CD4-positive, alpha-beta T cell treated with Interleukin-6 for 4 hours (primary cell): ENCODE results near the gene NLGN1.

ENCODE experiments used
- DNase-seq: peaks from one replicate; pipeline ENCODE4 v3.0.0-alpha.2; 2020; ENCODE audit warnings: mixed read lengths

The NLGN1 gene

GRCh38 chr3:173921732-173922131 lies 524.2 kb downstream of the NLGN1 start:
- no peak for DNase-seq

- no peak for DNase-seq
These were observed 525.7 kb downstream of the NLGN1 start for GRCh38 chr3:173923204-173923603.

- DNase-seq = no peak
These were observed 532.7 kb downstream of the NLGN1 start for GRCh38 chr3:173930251-173930650.

- no peak for DNase-seq
These were observed 535.1 kb downstream of the NLGN1 start for GRCh38 chr3:173932624-173933023.

GRCh38 chr3:173933113-173933512 lies 535.6 kb downstream of the NLGN1 start:
- DNase-seq = no peak

- DNase-seq = no peak
These were observed 538.8 kb downstream of the NLGN1 start for GRCh38 chr3:173936316-173936715.

GRCh38 chr3:173938159-173938558 lies 540.6 kb downstream of the NLGN1 start:
- no peak for DNase-seq

GRCh38 chr3:173938616-173939015 lies 541.1 kb downstream of the NLGN1 start:
- no peak for DNase-seq

- DNase-seq = no peak
These were observed 541.8 kb downstream of the NLGN1 start for GRCh38 chr3:173939331-173939730.

- DNase-seq = no peak
These were observed 545.7 kb downstream of the NLGN1 start for GRCh38 chr3:173943264-173943663.

GRCh38 chr3:173945170-173945569 lies 547.6 kb downstream of the NLGN1 start:
- DNase-seq = no peak

- DNase-seq = no peak
These were observed 548.3 kb downstream of the NLGN1 start for GRCh38 chr3:173945806-173946205.

GRCh38 chr3:173954647-173955046 lies 557.1 kb downstream of the NLGN1 start:
- no peak for DNase-seq

GRCh38 chr3:173957646-173958045 lies 560.1 kb downstream of the NLGN1 start:
- no peak for DNase-seq

GRCh38 chr3:173958805-173959204 lies 561.3 kb downstream of the NLGN1 start:
- no peak for DNase-seq

- DNase-seq = no peak
These were observed 572.7 kb downstream of the NLGN1 start for GRCh38 chr3:173970281-173970680.

GRCh38 chr3:173976281-173976680 lies 578.7 kb downstream of the NLGN1 start:
- DNase-seq = no peak

- no peak for DNase-seq
These were observed 580.2 kb downstream of the NLGN1 start for GRCh38 chr3:173977747-173978146.

- DNase-seq = no peak
These were observed 585.8 kb downstream of the NLGN1 start for GRCh38 chr3:173983343-173983742.

- DNase-seq = no peak
These were observed 589.4 kb downstream of the NLGN1 start for GRCh38 chr3:173986861-173987410.

- DNase-seq = no peak
These were observed 591.4 kb downstream of the NLGN1 start for GRCh38 chr3:173988909-173989308.

- DNase-seq = no peak
These were observed 594.9 kb downstream of the NLGN1 start for GRCh38 chr3:173992416-173992815.

- no peak for DNase-seq
These were observed 595.8 kb downstream of the NLGN1 start for GRCh38 chr3:173993299-173993698.

GRCh38 chr3:174000675-174001074 lies 603.1 kb downstream of the NLGN1 start:
- no peak for DNase-seq

- DNase-seq = no peak
These were observed 605.0 kb downstream of the NLGN1 start for GRCh38 chr3:174002543-174002942.

- no peak for DNase-seq
These were observed 613.4 kb downstream of the NLGN1 start for GRCh38 chr3:174010907-174011306.
